ENCODE data around the gene YARS1. TPM values are rescaled to one million over a fixed set of nuclear protein-coding genes. Genes with fewer than 3 reads are reported as not detected.

YARS1 gene
- total and polyA plus RNA-seq, 2 experiments from 2014 or later, result 134 to 182 TPM

DNA sequence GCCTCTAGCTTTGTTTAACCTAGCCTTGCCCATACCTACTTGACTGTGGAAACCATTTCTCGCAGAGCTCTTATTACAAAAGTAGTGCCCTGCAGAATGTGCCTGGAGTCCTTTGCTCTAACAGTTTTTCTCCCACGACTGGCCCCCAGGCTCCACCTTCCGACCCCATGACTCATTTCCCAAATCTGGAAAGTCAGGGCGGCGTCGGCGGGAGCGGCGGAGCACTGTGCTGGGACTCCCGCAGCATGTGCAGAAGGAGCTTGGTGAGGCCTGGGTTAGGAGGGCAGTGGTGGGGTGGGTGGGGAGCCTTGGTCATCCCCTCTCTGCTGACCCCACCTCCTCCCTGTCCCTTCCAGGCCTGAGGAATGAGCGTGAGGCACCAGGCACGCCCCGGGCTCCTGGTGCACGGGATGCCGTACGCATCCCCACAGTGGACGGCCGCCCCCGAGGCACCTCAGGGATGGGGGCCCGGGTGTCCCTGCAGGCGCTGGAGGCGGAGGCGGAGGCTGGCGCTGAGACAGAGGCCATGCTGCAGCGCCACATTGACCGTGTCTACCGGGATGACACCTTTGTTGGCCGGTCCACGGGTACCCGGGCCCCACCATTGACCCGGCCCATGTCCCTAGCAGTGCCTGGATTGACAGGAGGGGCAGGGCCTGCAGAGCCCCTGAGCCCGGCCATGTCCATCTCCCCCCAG lies 47.5 kb downstream of the YARS1 start:
- H3K9me3 Mint-ChIP-seq, result no peaks in the 10 kb centered on the region
- peaks cover 45% of the 10 kb centered on the region for H3K36me3 Mint-ChIP-seq (ENCODE audit: low read depth)
- peaks cover 32% of the 10 kb centered on the region for H3F3A ChIP-seq (replicated peaks; ENCODE audit: low read depth)
- H3K27ac ChIP-seq (ENCODE audit: low read depth), result no peak overlapping the region
- peaks cover 34% of the 10 kb centered on the region for H3K79me2 ChIP-seq (replicated peaks; ENCODE audit: insufficient read depth)
- no peak overlapping the region for H3K4me3 Mint-ChIP-seq
- peaks cover 34% of the 10 kb centered on the region for H3K4me1 ChIP-seq (ENCODE audit: insufficient read depth)
- H3K4me1 Mint-ChIP-seq, result peaks cover 54% of the 10 kb centered on the region
- ATAC-seq, result no peak
- peaks cover 27% of the 10 kb centered on the region for H4K20me1 ChIP-seq (replicated peaks; ENCODE audit: insufficient read depth)
- no peak overlapping the region for H2AFZ ChIP-seq
- peaks cover 24% of the 10 kb centered on the region for H3K27me3 Mint-ChIP-seq (ENCODE audit: insufficient read depth, low read depth, poor library complexity)
- H3K4me3 ChIP-seq, result no peak overlapping the region
- 0 out of 2 replicates have a peak, but pooled peaks cover 6% of the 10 kb centered on the region for H3K36me3 ChIP-seq (ENCODE audit: insufficient read depth)
- H3K27ac Mint-ChIP-seq, result no peak overlapping the region
- no peak overlapping the region for H3K4me2 ChIP-seq
- DNase-seq (ENCODE audit: low spot score), result no peak
- no peaks in the 10 kb centered on the region for H3K27me3 ChIP-seq (ENCODE audit: insufficient read depth)
- TF ChIP-seq, protein P1, sequence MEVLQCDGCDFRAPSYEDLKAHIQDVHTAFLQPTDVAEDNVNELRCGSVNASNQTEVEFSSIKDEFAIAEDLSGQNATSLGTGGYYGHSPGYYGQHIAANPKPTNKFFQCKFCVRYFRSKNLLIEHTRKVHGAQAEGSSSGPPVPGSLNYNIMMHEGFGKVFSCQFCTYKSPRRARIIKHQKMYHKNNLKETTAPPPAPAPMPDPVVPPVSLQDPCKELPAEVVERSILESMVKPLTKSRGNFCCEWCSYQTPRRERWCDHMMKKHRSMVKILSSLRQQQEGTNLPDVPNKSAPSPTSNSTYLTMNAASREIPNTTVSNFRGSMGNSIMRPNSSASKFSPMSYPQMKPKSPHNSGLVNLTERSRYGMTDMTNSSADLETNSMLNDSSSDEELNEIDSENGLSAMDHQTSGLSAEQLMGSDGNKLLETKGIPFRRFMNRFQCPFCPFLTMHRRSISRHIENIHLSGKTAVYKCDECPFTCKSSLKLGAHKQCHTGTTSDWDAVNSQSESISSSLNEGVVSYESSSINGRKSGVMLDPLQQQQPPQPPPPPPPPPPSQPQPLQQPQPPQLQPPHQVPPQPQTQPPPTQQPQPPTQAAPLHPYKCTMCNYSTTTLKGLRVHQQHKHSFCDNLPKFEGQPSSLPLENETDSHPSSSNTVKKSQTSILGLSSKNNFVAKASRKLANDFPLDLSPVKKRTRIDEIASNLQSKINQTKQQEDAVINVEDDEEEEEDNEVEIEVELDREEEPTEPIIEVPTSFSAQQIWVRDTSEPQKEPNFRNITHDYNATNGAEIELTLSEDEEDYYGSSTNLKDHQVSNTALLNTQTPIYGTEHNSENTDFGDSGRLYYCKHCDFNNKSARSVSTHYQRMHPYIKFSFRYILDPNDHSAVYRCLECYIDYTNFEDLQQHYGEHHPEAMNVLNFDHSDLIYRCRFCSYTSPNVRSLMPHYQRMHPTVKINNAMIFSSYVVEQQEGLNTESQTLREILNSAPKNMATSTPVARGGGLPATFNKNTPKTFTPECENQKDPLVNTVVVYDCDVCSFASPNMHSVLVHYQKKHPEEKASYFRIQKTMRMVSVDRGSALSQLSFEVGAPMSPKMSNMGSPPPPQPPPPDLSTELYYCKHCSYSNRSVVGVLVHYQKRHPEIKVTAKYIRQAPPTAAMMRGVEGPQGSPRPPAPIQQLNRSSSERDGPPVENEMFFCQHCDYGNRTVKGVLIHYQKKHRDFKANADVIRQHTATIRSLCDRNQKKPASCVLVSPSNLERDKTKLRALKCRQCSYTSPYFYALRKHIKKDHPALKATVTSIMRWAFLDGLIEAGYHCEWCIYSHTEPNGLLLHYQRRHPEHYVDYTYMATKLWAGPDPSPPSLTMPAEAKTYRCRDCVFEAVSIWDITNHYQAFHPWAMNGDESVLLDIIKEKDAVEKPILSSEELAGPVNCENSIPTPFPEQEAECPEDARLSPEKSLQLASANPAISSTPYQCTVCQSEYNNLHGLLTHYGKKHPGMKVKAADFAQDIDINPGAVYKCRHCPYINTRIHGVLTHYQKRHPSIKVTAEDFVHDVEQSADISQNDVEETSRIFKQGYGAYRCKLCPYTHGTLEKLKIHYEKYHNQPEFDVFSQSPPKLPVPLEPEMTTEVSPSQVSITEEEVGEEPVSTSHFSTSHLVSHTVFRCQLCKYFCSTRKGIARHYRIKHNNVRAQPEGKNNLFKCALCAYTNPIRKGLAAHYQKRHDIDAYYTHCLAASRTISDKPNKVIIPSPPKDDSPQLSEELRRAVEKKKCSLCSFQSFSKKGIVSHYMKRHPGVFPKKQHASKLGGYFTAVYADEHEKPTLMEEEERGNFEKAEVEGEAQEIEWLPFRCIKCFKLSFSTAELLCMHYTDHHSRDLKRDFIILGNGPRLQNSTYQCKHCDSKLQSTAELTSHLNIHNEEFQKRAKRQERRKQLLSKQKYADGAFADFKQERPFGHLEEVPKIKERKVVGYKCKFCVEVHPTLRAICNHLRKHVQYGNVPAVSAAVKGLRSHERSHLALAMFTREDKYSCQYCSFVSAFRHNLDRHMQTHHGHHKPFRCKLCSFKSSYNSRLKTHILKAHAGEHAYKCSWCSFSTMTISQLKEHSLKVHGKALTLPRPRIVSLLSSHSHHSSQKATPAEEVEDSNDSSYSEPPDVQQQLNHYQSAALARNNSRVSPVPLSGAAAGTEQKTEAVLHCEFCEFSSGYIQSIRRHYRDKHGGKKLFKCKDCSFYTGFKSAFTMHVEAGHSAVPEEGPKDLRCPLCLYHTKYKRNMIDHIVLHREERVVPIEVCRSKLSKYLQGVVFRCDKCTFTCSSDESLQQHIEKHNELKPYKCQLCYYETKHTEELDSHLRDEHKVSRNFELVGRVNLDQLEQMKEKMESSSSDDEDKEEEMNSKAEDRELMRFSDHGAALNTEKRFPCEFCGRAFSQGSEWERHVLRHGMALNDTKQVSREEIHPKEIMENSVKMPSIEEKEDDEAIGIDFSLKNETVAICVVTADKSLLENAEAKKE (CRISPR knock-in tag; IDR thresholded peaks at IDR 0.05), result no peak
- TF ChIP-seq STAT1 (IDR thresholded peaks at IDR 0.05; ENCODE audit: unreplicated experiment) (no peak), ZNF114 (CRISPR knock-in tag; IDR thresholded peaks at IDR 0.05) (no peak), EZH2phosphoT487 (IDR thresholded peaks at IDR 0.05; ENCODE audit: unreplicated experiment) (no peak), POLR2AphosphoS5 (IDR thresholded peaks at IDR 0.05; ENCODE audit: low read depth) (no peak), CREB1 (CRISPR knock-in tag; IDR thresholded peaks at IDR 0.05; ENCODE audit: low read depth) (no peak), NANOG (IDR thresholded peaks at IDR 0.05; ENCODE audit: borderline replicate concordance) (no peak), JUNB (IDR thresholded peaks at IDR 0.05; ENCODE audit: unreplicated experiment) (no peak), EZH2 (IDR thresholded peaks at IDR 0.05; ENCODE audit: low read depth, unreplicated experiment) (no peak), ZNF331 (CRISPR knock-in tag; IDR thresholded peaks at IDR 0.05; ENCODE audit: low read depth) (no peak)
- TF ChIP-seq, protein P2, sequence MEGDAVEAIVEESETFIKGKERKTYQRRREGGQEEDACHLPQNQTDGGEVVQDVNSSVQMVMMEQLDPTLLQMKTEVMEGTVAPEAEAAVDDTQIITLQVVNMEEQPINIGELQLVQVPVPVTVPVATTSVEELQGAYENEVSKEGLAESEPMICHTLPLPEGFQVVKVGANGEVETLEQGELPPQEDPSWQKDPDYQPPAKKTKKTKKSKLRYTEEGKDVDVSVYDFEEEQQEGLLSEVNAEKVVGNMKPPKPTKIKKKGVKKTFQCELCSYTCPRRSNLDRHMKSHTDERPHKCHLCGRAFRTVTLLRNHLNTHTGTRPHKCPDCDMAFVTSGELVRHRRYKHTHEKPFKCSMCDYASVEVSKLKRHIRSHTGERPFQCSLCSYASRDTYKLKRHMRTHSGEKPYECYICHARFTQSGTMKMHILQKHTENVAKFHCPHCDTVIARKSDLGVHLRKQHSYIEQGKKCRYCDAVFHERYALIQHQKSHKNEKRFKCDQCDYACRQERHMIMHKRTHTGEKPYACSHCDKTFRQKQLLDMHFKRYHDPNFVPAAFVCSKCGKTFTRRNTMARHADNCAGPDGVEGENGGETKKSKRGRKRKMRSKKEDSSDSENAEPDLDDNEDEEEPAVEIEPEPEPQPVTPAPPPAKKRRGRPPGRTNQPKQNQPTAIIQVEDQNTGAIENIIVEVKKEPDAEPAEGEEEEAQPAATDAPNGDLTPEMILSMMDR (conservative IDR thresholded peaks at IDR 0.05; ENCODE audit: low read depth in 2 of 2), result no peak
- TF ChIP-seq, protein P3, sequence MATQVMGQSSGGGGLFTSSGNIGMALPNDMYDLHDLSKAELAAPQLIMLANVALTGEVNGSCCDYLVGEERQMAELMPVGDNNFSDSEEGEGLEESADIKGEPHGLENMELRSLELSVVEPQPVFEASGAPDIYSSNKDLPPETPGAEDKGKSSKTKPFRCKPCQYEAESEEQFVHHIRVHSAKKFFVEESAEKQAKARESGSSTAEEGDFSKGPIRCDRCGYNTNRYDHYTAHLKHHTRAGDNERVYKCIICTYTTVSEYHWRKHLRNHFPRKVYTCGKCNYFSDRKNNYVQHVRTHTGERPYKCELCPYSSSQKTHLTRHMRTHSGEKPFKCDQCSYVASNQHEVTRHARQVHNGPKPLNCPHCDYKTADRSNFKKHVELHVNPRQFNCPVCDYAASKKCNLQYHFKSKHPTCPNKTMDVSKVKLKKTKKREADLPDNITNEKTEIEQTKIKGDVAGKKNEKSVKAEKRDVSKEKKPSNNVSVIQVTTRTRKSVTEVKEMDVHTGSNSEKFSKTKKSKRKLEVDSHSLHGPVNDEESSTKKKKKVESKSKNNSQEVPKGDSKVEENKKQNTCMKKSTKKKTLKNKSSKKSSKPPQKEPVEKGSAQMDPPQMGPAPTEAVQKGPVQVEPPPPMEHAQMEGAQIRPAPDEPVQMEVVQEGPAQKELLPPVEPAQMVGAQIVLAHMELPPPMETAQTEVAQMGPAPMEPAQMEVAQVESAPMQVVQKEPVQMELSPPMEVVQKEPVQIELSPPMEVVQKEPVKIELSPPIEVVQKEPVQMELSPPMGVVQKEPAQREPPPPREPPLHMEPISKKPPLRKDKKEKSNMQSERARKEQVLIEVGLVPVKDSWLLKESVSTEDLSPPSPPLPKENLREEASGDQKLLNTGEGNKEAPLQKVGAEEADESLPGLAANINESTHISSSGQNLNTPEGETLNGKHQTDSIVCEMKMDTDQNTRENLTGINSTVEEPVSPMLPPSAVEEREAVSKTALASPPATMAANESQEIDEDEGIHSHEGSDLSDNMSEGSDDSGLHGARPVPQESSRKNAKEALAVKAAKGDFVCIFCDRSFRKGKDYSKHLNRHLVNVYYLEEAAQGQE (IDR thresholded peaks at IDR 0.05; ENCODE audit: unreplicated experiment), result no peak
- TF ChIP-seq, protein P4, sequence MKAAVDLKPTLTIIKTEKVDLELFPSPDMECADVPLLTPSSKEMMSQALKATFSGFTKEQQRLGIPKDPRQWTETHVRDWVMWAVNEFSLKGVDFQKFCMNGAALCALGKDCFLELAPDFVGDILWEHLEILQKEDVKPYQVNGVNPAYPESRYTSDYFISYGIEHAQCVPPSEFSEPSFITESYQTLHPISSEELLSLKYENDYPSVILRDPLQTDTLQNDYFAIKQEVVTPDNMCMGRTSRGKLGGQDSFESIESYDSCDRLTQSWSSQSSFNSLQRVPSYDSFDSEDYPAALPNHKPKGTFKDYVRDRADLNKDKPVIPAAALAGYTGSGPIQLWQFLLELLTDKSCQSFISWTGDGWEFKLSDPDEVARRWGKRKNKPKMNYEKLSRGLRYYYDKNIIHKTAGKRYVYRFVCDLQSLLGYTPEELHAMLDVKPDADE (IDR thresholded peaks at IDR 0.05), result no peak
- no peaks in the 10 kb centered on the region for H3K9me2 ChIP-seq (ENCODE audit: insufficient read depth)
